Lung (tissue), 12 donors: Measurements from ENCODE around the gene RPS14. TPM values are rescaled to one million over a fixed set of nuclear protein-coding genes. Genes with fewer than 3 reads are reported as not detected.
"Not testable (repeated sequence)": the region's sequence is repeated elsewhere in the genome, so short reads cannot be mapped to it uniquely, and the experiment has no call there.

Experiments
- ATAC-seq: fragments of 200-7000 bp; cut with Tn5 transposase; one replicate; pipeline ENCODE4 v1.9.1; 2020; ENCODE audit warnings: moderate number of reproducible peaks; ENCODE audit not compliant: insufficient read depth, low FRiP score
- DNase-seq, 3 donors: peaks; one replicate each; pipeline ENCODE4 v3.0.0-alpha.2; 2013 to 2017
- H3K27ac ChIP-seq, 2 donors: one replicate each; pipeline ENCODE4 v1.5.1; 2013; ENCODE audit warnings: mild to moderate bottlenecking in 2 of 2, moderate library complexity in 2 of 2, control low read depth in 1 of 2, inconsistent platforms in 1 of 2, low read depth in 1 of 2, low read length in 1 of 2
- H3K27me3 ChIP-seq, 3 donors: one replicate each; pipeline ENCODE4 v1.5.1; 2013; ENCODE audit warnings: low read length in 2 of 3; ENCODE audit not compliant: control insufficient read depth in 3 of 3, insufficient read depth in 3 of 3
- H3K36me3 ChIP-seq, 4 donors: one replicate each; pipeline ENCODE4 v1.5.1; 2013; ENCODE audit warnings: low read length in 4 of 4, mild to moderate bottlenecking in 1 of 4, moderate library complexity in 1 of 4; ENCODE audit not compliant: control insufficient read depth in 4 of 4, insufficient read depth in 4 of 4
- H3K4me1 ChIP-seq, 5 donors: one replicate each; pipeline ENCODE4 v1.5.1; 2013; ENCODE audit warnings: low read length in 5 of 5, mild to moderate bottlenecking in 2 of 5, moderate library complexity in 1 of 5; ENCODE audit not compliant: control insufficient read depth in 5 of 5, insufficient read depth in 5 of 5
- H3K4me3 ChIP-seq: one replicate; pipeline ENCODE4 v1.5.1; 2013; ENCODE audit warnings: mild to moderate bottlenecking, control low read depth, moderate library complexity
- H3K9ac ChIP-seq, 2 donors: one replicate each; pipeline ENCODE4 v1.5.1; 2013; ENCODE audit warnings: low read length in 2 of 2, control low read depth in 1 of 2; ENCODE audit not compliant: insufficient read depth in 1 of 2
- H3K9me3 ChIP-seq, 4 donors: one replicate each; pipeline ENCODE4 v1.5.1; 2013; ENCODE audit warnings: low read length in 3 of 4, mild to moderate bottlenecking in 1 of 4, moderate library complexity in 1 of 4; ENCODE audit not compliant: control insufficient read depth in 4 of 4, insufficient read depth in 3 of 4
- CTCF ChIP-seq: IDR thresholded peaks from 2 replicates; pipeline ENCODE4 v1.5.1; 2012; ENCODE audit warnings: mild to moderate bottlenecking; ENCODE audit errors: control extremely low read depth, extremely low read depth
- WGBS, 2 donors: extraction: QIAGEN DNeasy Blood & Tissue Kit; methylation state at CpG; one replicate each; pipeline ENCODE4 v1.1.7; 2013; 5-methylcytosine and 5-hydroxymethylcytosine counted together
- polyA plus RNA-seq, 2 donors: library from polyadenylated mRNA; stranded (reverse); fragments of 200-250 nt; gene quantifications; one replicate each; pipeline ENCODE4 v1.2.1, GENCODE V29; 2013
- total RNA-seq, 2 donors: library from RNA; depleted of rRNA in 1 of 2; stranded (reverse); fragments of >200 nt in 1 of 2; gene quantifications; one replicate each; pipeline ENCODE4 v1.2.1, GENCODE V29; 2014 to 2021
- donor health status: control.
- donor health status: control.
- donor health status: Bipolar disorder and iron deficiency.
- donor health status: healthy.
- donor health status: DM: yes; HTN: yes; CAD: no.

Gene RPS14
- total and polyA plus RNA-seq, 4 donors: 1,065 to 4,623 (median 2,452) TPM

DNA sequence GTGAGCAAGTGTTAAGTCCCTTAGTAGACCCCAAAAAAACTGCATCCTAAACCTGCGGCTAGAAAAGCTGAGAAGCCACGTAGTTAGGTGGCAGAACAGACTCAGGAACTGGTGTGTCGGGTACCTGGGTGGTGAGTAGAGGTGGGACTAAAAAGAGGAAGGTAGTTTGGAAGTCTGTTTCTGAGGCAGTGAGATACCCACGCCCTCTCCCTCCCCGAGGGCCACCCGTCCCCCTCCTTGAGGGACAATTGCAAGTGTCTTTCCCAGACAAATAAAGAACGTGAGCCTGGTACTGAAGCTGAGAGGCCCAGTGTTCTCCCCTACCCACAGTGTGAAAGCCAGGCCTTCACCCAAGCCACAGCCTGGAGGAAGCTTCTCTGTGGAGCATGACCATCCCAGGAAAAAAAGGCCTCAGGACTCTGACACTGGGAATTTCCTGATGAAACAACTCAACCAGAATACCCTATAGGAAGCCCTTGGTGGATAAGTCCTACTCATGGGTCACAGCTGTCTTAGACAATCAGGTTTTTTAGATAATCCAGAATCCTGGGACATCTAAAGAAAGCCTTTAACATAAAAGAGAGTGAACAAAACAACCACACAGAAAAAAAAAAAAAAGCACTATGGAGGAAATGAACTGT lies 29.8 kb downstream of the RPS14 start:
- TF ChIP-seq CTCF: no peak
- WGBS, 2 donors: 24 to 67% methylated on average over 7 of the region's 7 CpGs
- ATAC-seq (no peak), DNase-seq (no peak)
- H3K9ac ChIP-seq: no peak overlapping the region
- no peaks in the 10 kb centered on the region for H3K27me3 ChIP-seq
- H3K4me1 ChIP-seq: no peaks in the 10 kb centered on the region
- H3K27ac ChIP-seq: no peak overlapping the region
- H3K4me3 ChIP-seq: no peak overlapping the region
- no peaks in the 10 kb centered on the region for H3K36me3 ChIP-seq
- no peaks in the 10 kb centered on the region for H3K9me3 ChIP-seq

- H3K9me3 ChIP-seq, H3K36me3 ChIP-seq, H3K4me3 ChIP-seq, ATAC-seq, H3K9ac ChIP-seq, H3K27me3 ChIP-seq, DNase-seq: not testable (repeated sequence)
- Histone ChIP-seq H3K4me1 (peaks cover 0 to 15% (median 0%) of the 10 kb centered on the region in 5 donors), H3K27ac (peak overlapping the region in 1 of 2 donors; percentile 98)
- 93 to 94% methylated on average over 16 of the region's 16 CpGs for WGBS, 2 donors
These were observed 35.4 kb downstream of the RPS14 start for GRCh38 chr5:150413902-150414790.

GRCh38 chr5:150413176-150413901 lies 36.2 kb downstream of the RPS14 start:
- TF ChIP-seq CTCF: no peak
- Histone ChIP-seq H3K36me3 (peaks cover 0 to 3% (median 0%) of the 10 kb centered on the region in 4 donors), H3K9ac (peak overlapping the region in 1 of 2 donors; percentile 61), H3K4me3 (no peak overlapping the region), H3K27ac (peak overlapping the region; percentile 22 to 98), H3K4me1 (peaks cover 0 to 15% (median 0%) of the 10 kb centered on the region in 5 donors), H3K27me3 (no peaks in the 10 kb centered on the region), H3K9me3 (no peaks in the 10 kb centered on the region)
- DNase-seq (no peak), ATAC-seq (no peak)
- WGBS, 2 donors: 51 to 52% methylated on average over 12 of the region's 12 CpGs
